ENCODE data around the gene SERPINA12.

The SERPINA12 gene

GRCh38 chr14:94462763-94463572 is 46.3 kb downstream of the SERPINA12 start:
- DNase-seq, result no peak

DNA sequence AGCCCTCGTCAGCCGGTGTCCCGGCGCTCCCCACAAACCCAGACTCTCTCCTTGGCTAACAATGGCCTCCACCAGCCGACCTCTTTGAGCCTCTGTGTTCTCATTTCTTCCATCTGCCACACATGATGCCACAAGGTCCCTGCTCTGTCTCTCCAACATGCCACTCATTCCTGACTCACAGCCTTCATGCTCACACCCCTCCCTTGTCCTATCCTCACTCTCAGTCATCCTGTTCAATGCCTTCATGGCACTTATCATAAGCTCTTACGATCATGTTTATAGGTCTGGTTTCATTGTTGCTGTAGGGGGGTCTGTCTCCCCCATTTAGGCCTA is 47.1 kb downstream of the SERPINA12 start:
- DNase-seq, result no peak

- no peak for DNase-seq
Observed at GRCh38 chr14:94461526-94462218, 47.6 kb downstream of the SERPINA12 start.

- no peak for DNase-seq
Observed at GRCh38 chr14:94460631-94461416, 48.4 kb downstream of the SERPINA12 start.

DNA sequence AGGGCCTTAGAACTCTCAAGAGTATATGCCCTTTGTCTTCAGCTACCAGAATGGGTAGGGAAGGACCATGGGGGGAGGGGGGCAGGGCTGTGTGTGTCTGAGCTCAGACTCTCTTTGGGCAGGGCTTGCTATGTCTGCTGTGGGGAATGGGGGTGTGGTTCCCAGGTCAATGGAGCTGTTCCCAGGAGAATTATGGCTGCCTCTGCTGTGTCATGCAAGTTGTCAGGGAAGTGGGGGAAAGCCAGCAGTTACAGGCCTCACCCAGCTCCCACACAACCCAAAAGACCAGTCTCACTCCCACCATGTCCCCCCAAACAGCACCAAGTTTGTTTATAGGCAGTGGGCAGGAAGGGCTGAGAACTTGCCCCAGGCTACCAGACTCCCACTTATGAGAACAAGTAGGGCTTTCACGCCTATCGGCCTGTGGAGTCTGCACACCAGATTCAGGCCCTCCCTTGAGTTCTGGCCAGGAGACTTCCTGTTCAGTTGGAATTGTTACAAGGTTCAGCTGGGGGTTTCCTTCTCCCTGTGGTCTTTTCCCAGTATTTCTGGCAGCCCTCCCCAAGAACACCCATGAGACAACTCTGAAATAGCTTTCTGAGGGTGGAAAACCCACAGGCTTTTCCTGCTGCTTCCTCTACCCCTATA is 50.6 kb downstream of the SERPINA12 start:
- DNase-seq, result no peak

GRCh38 chr14:94458096-94458495 is 51.2 kb downstream of the SERPINA12 start:
- DNase-seq, result no peak

DNA sequence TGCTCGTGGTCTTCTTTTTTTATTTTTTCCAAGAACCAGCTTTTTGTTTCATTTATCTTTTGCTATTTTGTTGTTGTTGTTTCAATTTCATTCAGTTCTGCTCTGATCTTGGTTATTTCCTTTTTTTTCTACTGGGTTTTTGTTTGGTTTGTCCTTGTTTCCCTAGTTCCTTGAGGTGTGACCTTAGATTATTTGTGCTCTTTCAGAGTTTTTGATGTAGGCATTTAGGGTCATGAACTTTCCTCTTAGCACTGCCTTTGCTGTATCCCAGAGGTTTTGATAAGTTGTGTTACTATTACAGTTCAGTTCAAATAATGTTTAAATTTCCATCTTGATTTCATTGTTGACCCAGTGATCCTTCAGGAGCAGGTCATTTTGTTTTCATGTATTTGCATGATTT is 53.3 kb downstream of the SERPINA12 start:
- no peak for DNase-seq

- DNase-seq, result no peak
Observed at GRCh38 chr14:94451826-94452225, 57.4 kb downstream of the SERPINA12 start.

- DNase-seq, result no peak
Observed at GRCh38 chr14:94451091-94451771, 58.0 kb downstream of the SERPINA12 start.

GRCh38 chr14:94450722-94451090 is 58.6 kb downstream of the SERPINA12 start:
- no peak for DNase-seq

DNA sequence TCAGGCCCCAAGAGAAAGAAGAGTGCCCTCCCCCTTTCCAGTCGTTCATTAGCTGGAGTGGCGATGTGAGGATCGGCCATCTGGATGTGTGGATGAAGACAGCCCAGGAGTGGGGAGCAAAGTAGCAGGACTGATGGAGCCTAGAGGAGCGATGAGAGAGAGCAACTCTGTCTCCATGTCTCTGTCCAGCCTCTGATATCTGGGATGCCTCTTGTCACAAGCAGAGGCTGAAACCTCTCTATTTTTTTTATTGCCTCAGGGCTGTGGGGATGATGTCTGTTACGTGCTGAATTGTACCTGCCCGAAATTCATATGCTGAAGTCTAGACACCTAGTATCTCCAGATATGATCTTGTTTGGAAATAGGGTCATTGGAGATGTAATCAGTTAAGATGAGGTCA is 59.3 kb downstream of the SERPINA12 start:
- DNase-seq, result no peak

DNA sequence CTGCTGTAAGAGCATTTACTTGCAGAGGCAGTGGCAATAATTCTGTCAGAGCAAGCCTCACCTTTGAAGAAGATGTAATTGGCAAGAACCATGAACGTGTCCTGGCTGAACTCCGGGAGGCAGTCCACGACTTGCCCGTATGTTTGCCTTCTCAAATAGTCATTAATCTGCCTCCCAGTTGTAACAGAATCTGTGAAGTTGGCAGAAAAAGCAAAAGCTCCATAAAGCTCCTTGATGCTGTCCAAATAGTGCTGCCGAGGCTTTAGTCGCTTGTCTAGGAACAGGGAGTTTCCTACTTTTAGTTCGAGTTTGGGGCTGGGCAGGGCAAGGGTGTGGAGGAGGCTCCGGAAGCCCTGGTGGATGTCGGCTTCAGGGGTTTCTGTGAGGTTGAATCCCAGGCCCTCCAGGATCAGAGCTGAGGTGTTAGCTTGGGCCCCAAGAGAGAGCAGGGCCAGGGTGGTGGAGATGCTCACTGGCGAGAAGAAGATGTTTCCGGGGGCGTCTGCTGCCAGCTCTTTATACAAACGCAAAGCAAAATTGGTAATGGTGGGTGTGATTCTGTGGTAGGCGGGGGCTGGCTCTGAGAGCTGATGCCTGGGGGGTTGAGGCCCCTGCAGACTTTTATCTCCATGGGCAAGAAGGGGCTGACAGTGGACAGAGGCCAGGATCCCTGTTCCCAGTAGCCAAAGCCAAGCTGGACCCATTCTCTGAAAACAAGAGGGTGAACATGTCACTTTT is 61.0 kb downstream of the SERPINA12 start:
- DNase-seq, result no peak

- no peak for DNase-seq
Observed at GRCh38 chr14:94447206-94447605, 62.1 kb downstream of the SERPINA12 start.

GRCh38 chr14:94446126-94446525 is 63.1 kb downstream of the SERPINA12 start:
- DNase-seq, result no peak

DNA sequence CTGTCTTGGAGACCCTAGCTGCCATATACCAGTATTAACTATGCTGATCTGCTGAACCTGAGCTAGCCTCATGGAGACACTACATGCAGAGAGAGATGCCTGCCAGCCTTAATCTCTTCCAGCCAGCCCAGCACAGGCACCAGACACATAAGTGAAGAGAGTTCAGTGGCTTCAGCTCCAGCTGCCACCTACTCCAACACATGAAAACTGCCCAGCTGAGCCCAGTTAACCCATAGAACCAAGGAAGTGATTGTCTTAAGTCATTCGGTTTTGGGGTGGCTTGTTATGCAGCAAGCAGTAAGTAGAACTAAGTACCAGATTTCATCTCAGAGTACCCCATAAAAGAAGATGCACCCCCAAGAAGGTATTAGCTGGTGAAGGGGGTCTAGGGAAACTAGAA is 64.3 kb downstream of the SERPINA12 start:
- DNase-seq, result no peak

DNA sequence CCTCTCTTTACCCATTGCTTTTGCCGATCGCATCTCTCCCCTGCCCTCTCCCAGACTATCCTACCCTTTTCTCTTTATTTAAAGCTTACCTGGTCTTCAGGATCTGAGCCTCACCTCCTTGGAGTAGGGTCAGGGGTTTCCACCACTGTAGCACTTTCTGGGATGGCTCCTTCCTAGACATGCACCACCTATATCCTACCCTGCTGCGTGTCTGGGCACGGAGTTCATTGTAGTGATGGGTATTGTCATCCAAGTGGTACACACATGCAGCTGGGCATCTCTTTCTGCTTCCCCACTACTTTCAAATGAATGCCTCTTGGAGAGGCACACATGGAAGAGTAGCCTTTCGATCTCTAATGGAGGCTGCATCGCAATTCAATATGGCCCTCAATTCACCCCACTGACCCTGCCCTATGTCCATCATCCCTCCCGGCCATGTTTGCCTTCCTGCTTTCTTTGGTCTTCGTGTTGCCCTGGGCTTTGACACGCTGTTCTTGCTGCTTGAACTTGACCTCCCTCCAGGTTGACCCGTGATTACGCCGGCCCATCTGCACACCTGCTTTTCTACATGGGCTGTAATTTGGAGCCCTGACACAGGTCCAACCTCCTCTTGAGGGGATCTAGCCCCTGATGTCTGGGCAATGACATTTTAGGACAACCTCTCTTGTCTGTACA is 67.6 kb downstream of the SERPINA12 start:
- DNase-seq, result no peak

GRCh38 chr14:94441130-94441529 is 68.1 kb downstream of the SERPINA12 start:
- DNase-seq, result no peak

DNA sequence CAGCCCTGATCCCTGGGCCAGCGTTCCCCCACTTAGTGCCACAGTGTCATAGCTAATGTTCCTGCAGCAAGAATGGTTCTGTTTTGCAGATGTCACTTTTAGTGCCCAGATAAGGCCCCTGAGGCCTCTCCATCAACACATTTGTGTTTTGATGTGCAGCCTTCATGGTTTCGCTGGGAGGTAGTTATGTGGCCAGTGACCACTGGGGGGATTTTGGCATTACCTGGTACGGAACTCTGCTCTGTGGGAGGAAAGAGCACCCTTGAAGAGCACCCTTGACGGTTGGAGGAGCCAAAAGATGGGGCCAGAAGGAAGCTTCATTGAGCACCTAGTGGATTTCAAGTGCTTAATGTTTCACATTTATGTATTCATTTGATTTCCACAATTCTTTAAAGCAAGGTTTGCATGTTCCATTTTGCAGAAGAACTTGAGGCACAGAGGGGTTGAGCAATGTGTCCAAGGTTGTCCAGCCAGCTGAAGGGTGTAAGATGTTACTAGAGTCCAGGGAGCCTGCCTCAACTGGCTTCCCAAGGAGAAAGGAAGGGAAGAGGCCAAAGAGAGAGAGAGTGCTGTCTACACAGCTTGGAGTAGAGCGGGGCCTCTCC is 69.7 kb downstream of the SERPINA12 start:
- DNase-seq, result no peak
